ENCODE results near the gene MPZL1. TPM values are rescaled to one million over a fixed set of nuclear protein-coding genes. Genes with fewer than 3 reads are reported as not detected.

MPZL1 gene
- total RNA-seq, 1 experiment from 2014 or later, result 52.9 TPM

DNA sequence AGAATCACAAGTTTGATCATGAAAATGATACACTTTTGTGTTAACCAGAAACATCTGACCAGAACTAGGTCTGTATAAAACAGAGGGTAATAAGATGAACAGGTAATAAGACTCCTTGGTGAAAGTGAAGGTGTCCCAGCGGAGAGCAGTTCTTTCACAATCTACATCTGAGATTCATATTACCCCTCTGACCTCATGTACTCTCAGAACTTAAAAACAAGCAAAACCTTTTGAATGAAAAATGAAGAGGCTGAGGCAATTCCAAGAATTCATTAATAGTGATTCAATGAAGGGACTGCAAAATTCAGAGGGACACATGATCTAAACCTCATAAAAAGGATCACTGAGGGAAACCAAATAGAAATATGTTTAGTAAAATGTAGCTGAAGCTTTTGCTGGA is 10.9 kb upstream of the MPZL1 start:
- no peak overlapping the region for H3K4me3 ChIP-seq (replicated peaks in 1 of 2; ENCODE audit: low read depth in 1 of 2, low read length in 2 of 2)
- BruUV-seq (replicated peaks), result no TSS peak
- ChIA-PET POLR2A (no interaction called here), RAD21 (ENCODE audit: low non-redundant PET in 1 of 2, low total read pairs in 2 of 2, uncharacterized antibody in 2 of 2, unreplicated experiment in 2 of 2) (no interaction called here), CTCF (no interaction called here)
- H3K36me3 ChIP-seq (ENCODE audit: control insufficient read depth in 1 of 2, insufficient read depth in 2 of 2, low read length in 2 of 2), result no peaks in the 10 kb centered on the region
- TF ChIP-seq POLR2AphosphoS5 (IDR thresholded peaks at IDR 0.05; ENCODE audit: low read depth, low read length) (no peak), EGR1 (IDR thresholded peaks at IDR 0.05; ENCODE audit: low read depth) (no peak), EZH2 (IDR thresholded peaks at IDR 0.05) (no peak), SRF (IDR thresholded peaks at IDR 0.05; ENCODE audit: low read depth) (no peak), EZH2phosphoT487 (IDR thresholded peaks at IDR 0.05; ENCODE audit: borderline replicate concordance) (no peak), ZFX (IDR thresholded peaks at IDR 0.05) (no peak), CBX3 (IDR thresholded peaks at IDR 0.05; ENCODE audit: low read depth) (no peak), SIN3A (IDR thresholded peaks at IDR 0.05; ENCODE audit: low read depth) (no peak), FOSL1 (IDR thresholded peaks at IDR 0.05; ENCODE audit: low read depth) (no peak)
- TF ChIP-seq, protein P1, sequence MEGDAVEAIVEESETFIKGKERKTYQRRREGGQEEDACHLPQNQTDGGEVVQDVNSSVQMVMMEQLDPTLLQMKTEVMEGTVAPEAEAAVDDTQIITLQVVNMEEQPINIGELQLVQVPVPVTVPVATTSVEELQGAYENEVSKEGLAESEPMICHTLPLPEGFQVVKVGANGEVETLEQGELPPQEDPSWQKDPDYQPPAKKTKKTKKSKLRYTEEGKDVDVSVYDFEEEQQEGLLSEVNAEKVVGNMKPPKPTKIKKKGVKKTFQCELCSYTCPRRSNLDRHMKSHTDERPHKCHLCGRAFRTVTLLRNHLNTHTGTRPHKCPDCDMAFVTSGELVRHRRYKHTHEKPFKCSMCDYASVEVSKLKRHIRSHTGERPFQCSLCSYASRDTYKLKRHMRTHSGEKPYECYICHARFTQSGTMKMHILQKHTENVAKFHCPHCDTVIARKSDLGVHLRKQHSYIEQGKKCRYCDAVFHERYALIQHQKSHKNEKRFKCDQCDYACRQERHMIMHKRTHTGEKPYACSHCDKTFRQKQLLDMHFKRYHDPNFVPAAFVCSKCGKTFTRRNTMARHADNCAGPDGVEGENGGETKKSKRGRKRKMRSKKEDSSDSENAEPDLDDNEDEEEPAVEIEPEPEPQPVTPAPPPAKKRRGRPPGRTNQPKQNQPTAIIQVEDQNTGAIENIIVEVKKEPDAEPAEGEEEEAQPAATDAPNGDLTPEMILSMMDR (IDR thresholded peaks at IDR 0.05 in 2 of 3, conservative IDR thresholded peaks at IDR 0.05 in 1 of 3; ENCODE audit: borderline replicate concordance in 1 of 3, insufficient read depth in 1 of 3, low read depth in 2 of 3, low read length in 2 of 3), result no peak
- no peaks in the 10 kb centered on the region for H3K79me2 ChIP-seq (ENCODE audit: insufficient read depth, low read length)
- H2AFZ ChIP-seq (ENCODE audit: low read depth, low read length, poor library complexity, severe bottlenecking), result no peak overlapping the region
- H3K27ac ChIP-seq (ENCODE audit: low read depth, low read length), result no peak overlapping the region
- DNase-seq (ENCODE audit: low read depth, low spot score) (no peak), ATAC-seq (no peak)
- H3K4me2 ChIP-seq (ENCODE audit: low read length), result no peak overlapping the region
- H3K4me1 ChIP-seq (ENCODE audit: control insufficient read depth in 1 of 2, insufficient read depth in 2 of 2, low read length in 2 of 2), result peaks cover 2 to 20% of the 10 kb centered on the region in 2 experiments
- intact Hi-C loops (cut with micrococcal nuclease), result no loop called here
- H3K27me3 ChIP-seq (ENCODE audit: insufficient read depth, low read length), result no peaks in the 10 kb centered on the region
- H3K9me3 ChIP-seq (ENCODE audit: control insufficient read depth in 1 of 2, insufficient read depth in 1 of 2, low read depth in 1 of 2, low read length in 2 of 2), result no peaks in the 10 kb centered on the region
- H3K9me2 ChIP-seq (ENCODE audit: insufficient read depth), result no peaks in the 10 kb centered on the region
- H4K20me1 ChIP-seq (ENCODE audit: insufficient read depth), result no peaks in the 10 kb centered on the region
- H3K9ac ChIP-seq (ENCODE audit: low read length), result no peak overlapping the region

DNA sequence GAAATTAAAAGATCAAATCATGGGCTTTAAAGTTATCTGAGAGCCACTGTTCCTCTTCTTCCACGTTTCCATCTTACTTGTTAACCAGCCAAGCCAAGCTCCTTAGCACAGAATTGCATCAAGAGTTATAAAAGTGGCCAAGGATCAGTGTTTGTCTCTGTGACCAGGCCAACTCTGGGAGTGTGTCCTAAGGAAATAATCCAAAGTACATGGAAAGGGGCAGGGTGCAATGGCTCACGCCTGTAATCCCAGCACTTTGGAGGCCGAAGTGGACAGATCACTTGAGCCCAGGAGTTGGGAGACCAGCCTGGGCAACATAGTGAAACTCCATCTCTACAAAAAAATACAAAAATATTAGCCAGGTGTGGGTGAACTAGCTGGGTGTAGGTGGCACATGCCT is 10.0 kb upstream of the MPZL1 start:
- Histone ChIP-seq H4K20me1 (ENCODE audit: insufficient read depth) (no peaks in the 10 kb centered on the region), H3K27ac (ENCODE audit: low read depth, low read length) (no peak overlapping the region), H2AFZ (ENCODE audit: low read depth, low read length, poor library complexity, severe bottlenecking) (no peak overlapping the region), H3K9me3 (ENCODE audit: control insufficient read depth in 1 of 2, insufficient read depth in 1 of 2, low read depth in 1 of 2, low read length in 2 of 2) (no peaks in the 10 kb centered on the region), H3K9me2 (ENCODE audit: insufficient read depth) (no peaks in the 10 kb centered on the region), H3K79me2 (ENCODE audit: insufficient read depth, low read length) (no peaks in the 10 kb centered on the region), H3K36me3 (ENCODE audit: control insufficient read depth in 1 of 2, insufficient read depth in 2 of 2, low read length in 2 of 2) (no peaks in the 10 kb centered on the region), H3K4me3 (replicated peaks in 1 of 2; ENCODE audit: low read depth in 1 of 2, low read length in 2 of 2) (no peak overlapping the region), H3K4me1 (ENCODE audit: control insufficient read depth in 1 of 2, insufficient read depth in 2 of 2, low read length in 2 of 2) (peaks cover 4 to 24% of the 10 kb centered on the region in 2 experiments), H3K4me2 (ENCODE audit: low read length) (no peak overlapping the region), H3K27me3 (ENCODE audit: insufficient read depth, low read length) (no peaks in the 10 kb centered on the region), H3K9ac (ENCODE audit: low read length) (no peak overlapping the region)
- no TSS peak for BruUV-seq (replicated peaks)
- CTCF ChIA-PET, result no interaction called here
- ATAC-seq (no peak), DNase-seq (ENCODE audit: low read depth, low spot score) (no peak)
- intact Hi-C loops (cut with micrococcal nuclease), result no loop called here
- POLR2A ChIA-PET, result no interaction called here
- RAD21 ChIA-PET (ENCODE audit: low non-redundant PET in 1 of 2, low total read pairs in 2 of 2, uncharacterized antibody in 2 of 2, unreplicated experiment in 2 of 2), result no interaction called here
- TF ChIP-seq EZH2 (IDR thresholded peaks at IDR 0.05) (no peak), TCF7L2 (IDR thresholded peaks at IDR 0.05; ENCODE audit: borderline replicate concordance, extremely low read depth, insufficient read depth, insufficient read length) (no peak), YY1 (IDR thresholded peaks at IDR 0.05; ENCODE audit: extremely low read depth, insufficient replicate concordance, low read depth, low read length) (no peak), ATF3 (IDR thresholded peaks at IDR 0.05) (no peak), RAD21 (IDR thresholded peaks at IDR 0.05; ENCODE audit: low read depth) (no peak), EGR1 (IDR thresholded peaks at IDR 0.05; ENCODE audit: low read depth) (no peak), CEBPB (IDR thresholded peaks at IDR 0.05; ENCODE audit: low read depth) (no peak), SIN3A (IDR thresholded peaks at IDR 0.05; ENCODE audit: low read depth) (no peak), CBX3 (IDR thresholded peaks at IDR 0.05; ENCODE audit: low read depth) (no peak), SRF (IDR thresholded peaks at IDR 0.05; ENCODE audit: low read depth) (no peak), ZNF274 (IDR thresholded peaks at IDR 0.05; ENCODE audit: low read depth, low read length) (no peak), FOSL1 (IDR thresholded peaks at IDR 0.05; ENCODE audit: low read depth) (no peak)
